Spleen (tissue), 11 donors: ENCODE results near the gene PSMB5. TPM values are rescaled to one million over a fixed set of nuclear protein-coding genes. Genes with fewer than 3 reads are reported as not detected.

Experiments used
- DNase-seq: peaks from one replicate; pipeline ENCODE4 v3.0.0-alpha.2; 2020
- H3K27ac ChIP-seq, 8 donors: fragments of 200-600 bp; sonication (generic) in 7 of 8; 1 replicate in 4 of 8; 2 replicates in 4 of 8; pipeline versions ENCODE4 v1.5.0 to v1.8.0; 2016 to 2021; ENCODE audit warnings: inconsistent platforms in 4 of 8, mild to moderate bottlenecking in 4 of 8, moderate library complexity in 1 of 8
- H3K27me3 ChIP-seq, 7 donors: fragments of 200-600 bp; sonication (generic) in 6 of 7; replicated peaks in 1 of 7; 1 replicate in 4 of 7; 2 replicates in 3 of 7; pipeline versions ENCODE4 v1.5.0 to v1.8.0; 2016 to 2021; ENCODE audit warnings: inconsistent platforms in 3 of 7, mild to moderate bottlenecking in 1 of 7
- H3K36me3 ChIP-seq, 6 donors: fragments of 200-600 bp; sonication (generic) in 5 of 6; 1 replicate in 4 of 6; 2 replicates in 2 of 6; pipeline versions ENCODE4 v1.5.0 to v1.8.0; 2016 to 2021; ENCODE audit warnings: inconsistent platforms in 2 of 6
- H3K4me1 ChIP-seq, 6 donors: fragments of 200-600 bp; sonication (generic) in 5 of 6; 1 replicate in 3 of 6; 2 replicates in 3 of 6; pipeline versions ENCODE4 v1.5.0 to v1.8.0; 2016 to 2021; ENCODE audit warnings: inconsistent platforms in 3 of 6
- H3K4me3 ChIP-seq, 8 donors: fragments of 200-600 bp; sonication (generic) in 7 of 8; 1 replicate in 4 of 8; 2 replicates in 4 of 8; pipeline versions ENCODE4 v1.5.0 to v1.8.0; 2016 to 2021; ENCODE audit warnings: inconsistent platforms in 4 of 8, mild to moderate bottlenecking in 4 of 8, moderate library complexity in 2 of 8
- H3K9me3 ChIP-seq, 8 donors: fragments of 200-600 bp; sonication (generic) in 7 of 8; 1 replicate in 4 of 8; 2 replicates in 4 of 8; pipeline versions ENCODE4 v1.5.0 to v1.8.0; 2016 to 2021; ENCODE audit warnings: inconsistent platforms in 4 of 8
- CTCF ChIP-seq, 11 experiments: fragments of 200-600 bp in 7 of 11; fragments of 450-650 bp in 4 of 11; sonication (generic) in 4 of 11; IDR thresholded peaks in 8 of 11; conservative IDR thresholded peaks in 3 of 11; 1 replicate in 7 of 11; 2 replicates in 4 of 11; pipeline versions ENCODE4 v1.4.0 to v1.8.0; 2016 to 2021; ENCODE audit warnings: antibody characterized with exemption in 11 of 11, inconsistent platforms in 4 of 11, mild to moderate bottlenecking in 1 of 11
- POLR2A ChIP-seq, 3 donors: fragments of 450-650 bp; IDR thresholded peaks; one replicate each; pipeline ENCODE4 v1.5.1; 2017; ENCODE audit warnings: antibody characterized with exemption in 3 of 3, mild to moderate bottlenecking in 1 of 3
- POLR2AphosphoS5 ChIP-seq, 3 donors: sonication (generic); formaldehyde crosslinking; IDR thresholded peaks; one replicate each; pipeline ENCODE4 v1.5.1; 2017; ENCODE audit warnings: antibody characterized with exemption in 3 of 3
- WGBS, 5 donors: extraction: QIAGEN DNeasy Blood & Tissue Kit in 3 of 5; methylation state at CpG; one replicate each; pipeline versions ENCODE4 v1.1.5 to v1.1.7; 2013 to 2018; 5-methylcytosine and 5-hydroxymethylcytosine counted together
- intact Hi-C: fragments of 100-400 bp; cut with DNase I; formaldehyde crosslinking; loops from one replicate; pipeline ENCODE4 v1.15.0; 2023; ENCODE audit warnings: low total_unique reads
- polyA plus RNA-seq, 3 donors: library from polyadenylated mRNA; stranded (reverse); fragments of 200-250 nt; gene quantifications; one replicate each; pipeline ENCODE4 v1.2.1, GENCODE V29; 2013
- total RNA-seq, 7 donors: library from RNA; depleted of rRNA in 3 of 7; stranded (reverse); fragments of >200 nt in 3 of 7; fragmentation: NEBNext Ultra II Directional in 4 of 7; extraction: Animal tissue kit (Norgen Biotek cat#: 25700) in 4 of 7; gene quantifications; one replicate each; pipeline versions ENCODE4 v1.1.0 to v1.2.1, GENCODE V29; 2016 to 2021
- donor health status: healthy with polysubstance abuse.
- donor health status: DM: no; HTN: no; CAD: no; lungs with moderate emphysema.
- donor health status: DM: no; HTN: no; CAD: no.
- donor health status: Bipolar disorder and iron deficiency.
- donor health status: healthy.
- donor health status: DM: no; HTN: no; CAD: no.
- donor health status: DM: yes; HTN: yes; CAD: no.

PSMB5 gene
- total and polyA plus RNA-seq, 10 donors, result 36.5 to 80.1 (median 55.2) TPM

- 76 to 93% (median 88%) methylated on average over 7 of the region's 7 CpGs for whole genome bisulfite sequencing, 5 donors
- H3K9me3 ChIP-seq, result no peaks in the 10 kb centered on the region
- intact Hi-C loops, result no loop called here
- peaks cover 0 to 78% (median 33%) of the 10 kb centered on the region in 6 donors for H3K36me3 ChIP-seq
- no peak overlapping the region for H3K4me3 ChIP-seq
- no peak overlapping the region for H3K27ac ChIP-seq
- H3K27me3 ChIP-seq, result no peaks in the 10 kb centered on the region
- no peak for TF ChIP-seq POLR2A (IDR thresholded peaks at IDR 0.05)
- no peak for TF ChIP-seq CTCF (IDR thresholded peaks at IDR 0.05 in 8 of 11, conservative IDR thresholded peaks at IDR 0.05 in 3 of 11)
- TF ChIP-seq POLR2AphosphoS5 (IDR thresholded peaks at IDR 0.05), result no peak
- peaks cover 0 to 53% (median 24%) of the 10 kb centered on the region in 6 donors for H3K4me1 ChIP-seq
- DNase-seq, result no peak
Observed at GRCh38 chr14:23024612-23025075, 10.1 kb downstream of the PSMB5 start.

GRCh38 chr14:23023795-23024152, 10.9 kb downstream of the PSMB5 start:
- TF ChIP-seq POLR2AphosphoS5 (IDR thresholded peaks at IDR 0.05) (no peak), CTCF (IDR thresholded peaks at IDR 0.05 in 8 of 11, conservative IDR thresholded peaks at IDR 0.05 in 3 of 11) (no peak), POLR2A (IDR thresholded peaks at IDR 0.05) (no peak)
- DNase-seq, result no peak
- WGBS, 5 donors, result 84 to 98% (median 93%) methylated on average over 2 of the region's 2 CpGs
- Histone ChIP-seq H3K36me3 (peaks cover 0 to 69% (median 26%) of the 10 kb centered on the region in 6 donors), H3K9me3 (no peaks in the 10 kb centered on the region), H3K27ac (no peak overlapping the region), H3K27me3 (no peaks in the 10 kb centered on the region), H3K4me1 (peaks cover 0 to 45% (median 17%) of the 10 kb centered on the region in 6 donors), H3K4me3 (no peak overlapping the region)
- intact Hi-C loops, result no loop called here

- Histone ChIP-seq H3K27me3 (no peaks in the 10 kb centered on the region), H3K9me3 (no peaks in the 10 kb centered on the region), H3K4me3 (no peak overlapping the region), H3K36me3 (peaks cover 0 to 64% (median 22%) of the 10 kb centered on the region in 6 donors), H3K4me1 (peaks cover 0 to 39% (median 12%) of the 10 kb centered on the region in 6 donors), H3K27ac (peak overlapping the region in 2 of 8 donors; percentile 10 to 13)
- 76 to 86% (median 82%) methylated on average over 8 of the region's 8 CpGs for WGBS, 5 donors
- TF ChIP-seq POLR2A (IDR thresholded peaks at IDR 0.05), result no peak
- TF ChIP-seq CTCF (IDR thresholded peaks at IDR 0.05 in 8 of 11, conservative IDR thresholded peaks at IDR 0.05 in 3 of 11), result no peak
- TF ChIP-seq POLR2AphosphoS5 (IDR thresholded peaks at IDR 0.05), result no peak
- intact Hi-C loops, result no loop called here
- DNase-seq, result no peak
Observed at GRCh38 chr14:23023022-23023794, 11.5 kb downstream of the PSMB5 start.

- Histone ChIP-seq H3K27me3 (no peaks in the 10 kb centered on the region), H3K4me1 (peaks cover 0 to 32% (median 9%) of the 10 kb centered on the region in 6 donors), H3K36me3 (peaks cover 0 to 51% (median 16%) of the 10 kb centered on the region in 6 donors), H3K4me3 (no peak overlapping the region), H3K9me3 (no peaks in the 10 kb centered on the region), H3K27ac (no peak overlapping the region)
- intact Hi-C loops, result no loop called here
- DNase-seq, result no peak
- 67 to 88% (median 79%) methylated on average over 7 of the region's 7 CpGs for WGBS, 5 donors
- TF ChIP-seq POLR2AphosphoS5 (IDR thresholded peaks at IDR 0.05) (no peak), CTCF (IDR thresholded peaks at IDR 0.05 in 8 of 11, conservative IDR thresholded peaks at IDR 0.05 in 3 of 11) (no peak), POLR2A (IDR thresholded peaks at IDR 0.05) (no peak)
Observed at GRCh38 chr14:23021889-23022442, 12.7 kb downstream of the PSMB5 start.
